ENCODE data around the gene CIPC. TPM values are rescaled to one million over a fixed set of nuclear protein-coding genes. Genes with fewer than 3 reads are reported as not detected.

CIPC gene
- total RNA-seq, 1 donor from 2014 or later = 22.3 TPM

DNA sequence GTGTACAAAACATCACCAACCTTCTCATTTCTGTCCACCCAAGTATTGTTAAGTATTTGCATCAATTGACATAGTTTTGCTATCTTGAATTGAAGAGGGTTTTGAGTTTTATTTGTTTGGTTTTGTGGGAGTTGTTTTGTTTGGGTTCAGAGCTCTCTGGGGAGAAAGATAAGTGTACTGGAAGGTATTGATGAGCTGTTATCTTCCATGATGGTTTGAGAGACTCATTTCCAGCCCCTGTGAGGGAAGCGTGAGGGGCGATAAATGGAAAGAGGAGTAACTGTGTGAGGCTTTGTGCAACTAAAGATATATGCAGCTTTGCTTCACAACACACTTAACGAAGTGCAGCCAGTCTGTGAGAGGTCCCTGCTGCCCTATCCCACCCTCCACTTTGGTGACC, 15.7 kb upstream of the CIPC start:
- no peaks in the 10 kb centered on the region for H3K9me3 Mint-ChIP-seq (ENCODE audit: unreplicated experiment)
- peaks cover 8% of the 10 kb centered on the region for H3K36me3 Mint-ChIP-seq (ENCODE audit: unreplicated experiment)
- H3K4me3 Mint-ChIP-seq (ENCODE audit: unreplicated experiment) = no peak overlapping the region
- no peak for DNase-seq
- peaks cover 8% of the 10 kb centered on the region for H3K4me1 Mint-ChIP-seq (ENCODE audit: low read depth, unreplicated experiment)
- TF ChIP-seq, protein P1, sequence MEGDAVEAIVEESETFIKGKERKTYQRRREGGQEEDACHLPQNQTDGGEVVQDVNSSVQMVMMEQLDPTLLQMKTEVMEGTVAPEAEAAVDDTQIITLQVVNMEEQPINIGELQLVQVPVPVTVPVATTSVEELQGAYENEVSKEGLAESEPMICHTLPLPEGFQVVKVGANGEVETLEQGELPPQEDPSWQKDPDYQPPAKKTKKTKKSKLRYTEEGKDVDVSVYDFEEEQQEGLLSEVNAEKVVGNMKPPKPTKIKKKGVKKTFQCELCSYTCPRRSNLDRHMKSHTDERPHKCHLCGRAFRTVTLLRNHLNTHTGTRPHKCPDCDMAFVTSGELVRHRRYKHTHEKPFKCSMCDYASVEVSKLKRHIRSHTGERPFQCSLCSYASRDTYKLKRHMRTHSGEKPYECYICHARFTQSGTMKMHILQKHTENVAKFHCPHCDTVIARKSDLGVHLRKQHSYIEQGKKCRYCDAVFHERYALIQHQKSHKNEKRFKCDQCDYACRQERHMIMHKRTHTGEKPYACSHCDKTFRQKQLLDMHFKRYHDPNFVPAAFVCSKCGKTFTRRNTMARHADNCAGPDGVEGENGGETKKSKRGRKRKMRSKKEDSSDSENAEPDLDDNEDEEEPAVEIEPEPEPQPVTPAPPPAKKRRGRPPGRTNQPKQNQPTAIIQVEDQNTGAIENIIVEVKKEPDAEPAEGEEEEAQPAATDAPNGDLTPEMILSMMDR (IDR thresholded peaks at IDR 0.05; ENCODE audit: partially characterized antibody, unreplicated experiment) = no peak
- H3K27ac Mint-ChIP-seq (ENCODE audit: unreplicated experiment) = no peak overlapping the region
- H3K27me3 Mint-ChIP-seq (ENCODE audit: unreplicated experiment) = peaks cover 2% of the 10 kb centered on the region

DNA sequence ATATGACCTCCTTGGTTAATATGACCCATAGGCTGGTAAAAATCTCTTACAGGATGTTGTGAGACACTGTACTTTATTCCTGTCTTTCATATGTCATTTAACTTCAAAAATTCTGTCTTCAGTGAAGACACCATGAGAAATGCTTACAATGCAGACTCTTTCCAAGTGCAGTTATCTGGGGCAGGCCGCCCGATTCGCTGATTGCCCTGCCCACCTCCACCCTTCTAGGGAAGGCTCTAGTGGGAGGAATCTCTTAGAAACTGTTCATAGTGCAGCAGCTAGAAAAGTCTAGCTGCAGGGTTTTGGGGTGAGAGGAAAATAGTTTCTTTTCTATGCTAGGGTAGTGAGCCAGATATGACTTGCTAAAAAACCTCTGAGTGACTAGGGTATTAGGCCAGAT, 15.0 kb upstream of the CIPC start:
- H3K4me1 Mint-ChIP-seq (ENCODE audit: low read depth, unreplicated experiment) = peaks cover 14% of the 10 kb centered on the region
- DNase-seq = no peak
- peaks cover 2% of the 10 kb centered on the region for H3K27me3 Mint-ChIP-seq (ENCODE audit: unreplicated experiment)
- TF ChIP-seq, protein P1 (IDR thresholded peaks at IDR 0.05; ENCODE audit: partially characterized antibody, unreplicated experiment) = no peak
- no peak overlapping the region for H3K4me3 Mint-ChIP-seq (ENCODE audit: unreplicated experiment)
- H3K27ac Mint-ChIP-seq (ENCODE audit: unreplicated experiment) = no peak overlapping the region
- H3K9me3 Mint-ChIP-seq (ENCODE audit: unreplicated experiment) = no peaks in the 10 kb centered on the region
- H3K36me3 Mint-ChIP-seq (ENCODE audit: unreplicated experiment) = peaks cover 8% of the 10 kb centered on the region

GRCh38 chr14:77084985-77085384, 13.1 kb upstream of the CIPC start:
- peak overlapping the region; percentile 1 for H3K27ac Mint-ChIP-seq (ENCODE audit: unreplicated experiment)
- no peak for DNase-seq
- no peak overlapping the region for H3K4me3 Mint-ChIP-seq (ENCODE audit: unreplicated experiment)
- peaks cover 18% of the 10 kb centered on the region for H3K4me1 Mint-ChIP-seq (ENCODE audit: low read depth, unreplicated experiment)
- peaks cover 3% of the 10 kb centered on the region for H3K36me3 Mint-ChIP-seq (ENCODE audit: unreplicated experiment)
- peaks cover 2% of the 10 kb centered on the region for H3K27me3 Mint-ChIP-seq (ENCODE audit: unreplicated experiment)
- TF ChIP-seq, protein P1 (IDR thresholded peaks at IDR 0.05; ENCODE audit: partially characterized antibody, unreplicated experiment) = no peak
- no peaks in the 10 kb centered on the region for H3K9me3 Mint-ChIP-seq (ENCODE audit: unreplicated experiment)

DNA sequence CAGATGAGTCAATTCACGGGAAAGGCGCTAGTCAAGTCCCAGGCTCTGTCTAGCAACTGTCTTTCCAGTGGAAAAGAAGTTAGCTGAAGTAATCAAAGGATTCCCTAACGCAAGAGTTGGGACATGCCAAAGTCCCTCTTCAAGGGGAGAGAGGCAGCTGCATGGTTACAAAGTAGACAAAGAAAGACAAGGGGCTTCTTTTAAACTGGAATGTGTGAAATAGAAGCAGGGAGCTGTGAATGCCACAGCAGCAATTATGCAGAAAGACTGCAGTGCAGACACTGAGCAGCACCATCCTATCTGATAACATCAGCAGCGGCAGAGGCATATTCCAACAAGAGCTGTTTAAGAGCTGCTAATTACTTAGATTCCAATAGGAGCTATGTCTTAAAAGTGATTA, 12.5 kb upstream of the CIPC start:
- TF ChIP-seq, protein P1 (IDR thresholded peaks at IDR 0.05; ENCODE audit: partially characterized antibody, unreplicated experiment) = no peak
- Mint-ChIP-seq H3K27ac (ENCODE audit: unreplicated experiment) (no peak overlapping the region), H3K27me3 (ENCODE audit: unreplicated experiment) (peaks cover 2% of the 10 kb centered on the region), H3K4me1 (ENCODE audit: low read depth, unreplicated experiment) (peaks cover 18% of the 10 kb centered on the region), H3K36me3 (ENCODE audit: unreplicated experiment) (no peaks in the 10 kb centered on the region), H3K4me3 (ENCODE audit: unreplicated experiment) (no peak overlapping the region), H3K9me3 (ENCODE audit: unreplicated experiment) (no peaks in the 10 kb centered on the region)
- no peak for DNase-seq

DNA sequence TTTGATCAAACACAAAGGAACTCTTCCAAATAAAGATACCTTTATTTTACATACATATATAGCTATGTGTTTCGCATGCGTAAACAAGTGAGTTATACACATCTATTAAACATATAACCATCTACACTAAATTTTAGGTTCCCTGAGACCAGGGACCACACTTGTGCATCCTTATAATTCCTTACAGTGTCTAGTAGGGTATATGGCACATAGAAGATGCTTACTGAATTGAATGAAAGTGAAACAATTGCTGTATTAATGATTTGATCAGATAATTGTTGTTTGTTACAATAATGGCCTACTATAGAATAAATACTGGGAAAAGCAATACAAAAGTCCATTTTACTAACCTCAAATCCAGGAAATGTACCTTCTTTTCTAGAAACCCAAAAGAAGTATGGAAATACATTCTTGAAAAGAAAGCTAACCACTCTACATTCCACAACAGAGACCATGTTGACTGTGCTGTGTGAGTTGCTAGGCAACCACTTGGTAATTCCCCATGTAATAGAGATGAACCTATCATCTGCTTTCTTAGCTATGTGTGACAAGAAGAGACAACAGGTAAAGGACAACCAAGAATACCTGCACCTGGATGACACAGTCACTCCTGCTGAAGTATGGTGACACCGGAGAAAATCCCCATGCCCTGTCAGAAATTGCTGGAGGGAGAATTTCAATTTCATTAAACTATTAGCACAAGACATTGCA, 11.9 kb upstream of the CIPC start:
- Mint-ChIP-seq H3K9me3 (ENCODE audit: unreplicated experiment) (no peaks in the 10 kb centered on the region), H3K27me3 (ENCODE audit: unreplicated experiment) (peaks cover 2% of the 10 kb centered on the region), H3K27ac (ENCODE audit: unreplicated experiment) (no peak overlapping the region), H3K4me1 (ENCODE audit: low read depth, unreplicated experiment) (peaks cover 18% of the 10 kb centered on the region), H3K36me3 (ENCODE audit: unreplicated experiment) (no peaks in the 10 kb centered on the region), H3K4me3 (ENCODE audit: unreplicated experiment) (no peak overlapping the region)
- DNase-seq = no peak
- TF ChIP-seq, protein P1 (IDR thresholded peaks at IDR 0.05; ENCODE audit: partially characterized antibody, unreplicated experiment) = no peak

Measured in glutamatergic neuron (in vitro differentiated cells).